Aortic smooth muscle cell (primary cell): ENCODE results near the gene ERMP1. TPM values are rescaled to one million over a fixed set of nuclear protein-coding genes. Genes with fewer than 3 reads are reported as not detected.

Experiments used
- total RNA-seq: library from RNA; depleted of rRNA; stranded (reverse); fragments of >200 nt; gene quantifications from 2 replicates; pipeline ENCODE4 v1.2.3, GENCODE V29; 2014

Gene ERMP1
- total RNA-seq, result 14.9 and 15.1 TPM in 2 replicates

GRCh38 chr9:5832538-5833529 is at the start of gene ERMP1:
ERMP1 (minus strand) TSS chr9:5833117; CDS start chr9:5833027, 90 bp downstream.

Other genes starting within 250 kb of the ERMP1 start
- gene RIC1, start 204.0 kb downstream of the ERMP1 start, total RNA-seq, result 32.4 and 36.3 TPM in 2 replicates
- not detected in 2 replicates for gene MLANA, start 57.8 kb upstream of the ERMP1 start, total RNA-seq
- gene RANBP6, start 182.5 kb upstream of the ERMP1 start, total RNA-seq, result 27.2 and 29.2 TPM in 2 replicates